Body of pancreas (tissue), 4 donors: ENCODE measurements around the gene SSR2. TPM values are rescaled to one million over a fixed set of nuclear protein-coding genes. Genes with fewer than 3 reads are reported as not detected.

ENCODE experiments used
- ATAC-seq: fragments of 150-250 bp; one replicate; pipeline ENCODE4 v1.9.1; 2016
- DNase-seq, 4 donors: peaks; one replicate each; pipeline ENCODE4 v3.0.0-alpha.2; 2019
- H3K27ac ChIP-seq, 4 donors: fragments of 200-600 bp; sonication (generic); 1 replicate in 3 of 4; 2 replicates in 1 of 4; pipeline versions ENCODE4 v1.5.1 to v1.6.1; 2016 to 2019; ENCODE audit warnings: mild to moderate bottlenecking in 1 of 4, mixed read lengths in 1 of 4, moderate library complexity in 1 of 4
- H3K27me3 ChIP-seq, 2 donors: fragments of 200-600 bp; sonication (generic); one replicate each; pipeline ENCODE4 v1.6.0; 2016; ENCODE audit warnings: mild to moderate bottlenecking in 1 of 2
- H3K36me3 ChIP-seq, 2 donors: fragments of 200-600 bp; sonication (generic); replicated peaks in 1 of 2; 2 replicates each; pipeline ENCODE4 v1.5.1; 2016; ENCODE audit warnings: low read depth in 2 of 2; ENCODE audit not compliant: insufficient read depth in 1 of 2
- H3K4me1 ChIP-seq: fragments of 200-600 bp; sonication (generic); one replicate; pipeline ENCODE4 v1.6.0; 2016
- H3K4me3 ChIP-seq, 2 donors: fragments of 200-600 bp; sonication (generic); 1 replicate in 1 of 2; 2 replicates in 1 of 2; pipeline ENCODE4 v1.5.1; 2016 to 2019
- H3K9me3 ChIP-seq, 3 donors: fragments of 200-600 bp; sonication (generic); 1 replicate in 2 of 3; 2 replicates in 1 of 3; pipeline ENCODE4 v1.5.1; 2016
- POLR2A ChIP-seq, 3 donors: fragments of 450-650 bp; IDR thresholded peaks; one replicate each; pipeline ENCODE4 v1.6.1; 2016; ENCODE audit warnings: antibody characterized with exemption in 3 of 3, mild to moderate bottlenecking in 2 of 3
- WGBS, 2 donors: methylation state at CpG; one replicate each; pipeline ENCODE4 v1.1.5; 2017; 5-methylcytosine and 5-hydroxymethylcytosine counted together
- intact Hi-C: fragments of 100-400 bp; cut with DNase I; formaldehyde crosslinking; loops from one replicate; pipeline ENCODE4 v1.15.1; 2023
- total RNA-seq, 2 donors: library from RNA; depleted of rRNA; stranded (reverse); fragments of >200 nt; gene quantifications; one replicate each; pipeline ENCODE4 v1.1.0, GENCODE V29; 2016
- TF ChIP-seq, protein P1 (sequence below), 7 experiments: fragments of 450-650 bp in 4 of 7; fragments of 200-600 bp in 3 of 7; sonication (generic) in 3 of 7; IDR thresholded peaks; one replicate each; pipeline ENCODE4 v1.5.1; 2016 to 2019; ENCODE audit warnings: antibody characterized with exemption in 7 of 7

SSR2 gene
- total RNA-seq, 2 donors from 2014 or later: 179 to 291 TPM

DNA sequence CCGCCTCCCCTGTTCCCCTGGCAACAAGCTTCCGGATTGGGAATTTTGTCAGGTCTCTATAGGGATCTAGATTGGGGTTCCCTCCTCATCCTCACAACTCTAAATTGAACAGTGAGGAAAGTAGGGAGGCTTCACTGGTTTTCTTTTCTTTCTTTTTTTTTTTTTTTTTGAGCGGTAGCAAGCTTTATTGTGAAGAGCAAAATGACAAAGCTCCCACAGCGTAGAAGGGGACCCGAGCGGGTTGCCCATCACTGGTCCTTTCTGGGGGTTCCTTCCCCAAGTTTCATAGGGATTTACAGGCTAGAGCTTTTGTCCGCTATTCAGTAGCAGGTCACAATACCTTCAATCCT, 52.7 kb downstream of the SSR2 start:
- ATAC-seq (no peak), DNase-seq (no peak)
- Histone ChIP-seq H3K9me3 (no peaks in the 10 kb centered on the region), H3K4me3 (no peak overlapping the region), H3K4me1 (peaks cover 5% of the 10 kb centered on the region), H3K27me3 (no peaks in the 10 kb centered on the region), H3K27ac (peak overlapping the region in 2 of 4 donors; percentile 16 to 46), H3K36me3 (peaks cover 6 to 7% of the 10 kb centered on the region in 2 donors)
- WGBS, 2 donors: 78 to 86% methylated on average over 7 of the region's 7 CpGs
- intact Hi-C loops: no loop called here
- TF ChIP-seq POLR2A (IDR thresholded peaks at IDR 0.05): no peak
- TF ChIP-seq, protein P1, sequence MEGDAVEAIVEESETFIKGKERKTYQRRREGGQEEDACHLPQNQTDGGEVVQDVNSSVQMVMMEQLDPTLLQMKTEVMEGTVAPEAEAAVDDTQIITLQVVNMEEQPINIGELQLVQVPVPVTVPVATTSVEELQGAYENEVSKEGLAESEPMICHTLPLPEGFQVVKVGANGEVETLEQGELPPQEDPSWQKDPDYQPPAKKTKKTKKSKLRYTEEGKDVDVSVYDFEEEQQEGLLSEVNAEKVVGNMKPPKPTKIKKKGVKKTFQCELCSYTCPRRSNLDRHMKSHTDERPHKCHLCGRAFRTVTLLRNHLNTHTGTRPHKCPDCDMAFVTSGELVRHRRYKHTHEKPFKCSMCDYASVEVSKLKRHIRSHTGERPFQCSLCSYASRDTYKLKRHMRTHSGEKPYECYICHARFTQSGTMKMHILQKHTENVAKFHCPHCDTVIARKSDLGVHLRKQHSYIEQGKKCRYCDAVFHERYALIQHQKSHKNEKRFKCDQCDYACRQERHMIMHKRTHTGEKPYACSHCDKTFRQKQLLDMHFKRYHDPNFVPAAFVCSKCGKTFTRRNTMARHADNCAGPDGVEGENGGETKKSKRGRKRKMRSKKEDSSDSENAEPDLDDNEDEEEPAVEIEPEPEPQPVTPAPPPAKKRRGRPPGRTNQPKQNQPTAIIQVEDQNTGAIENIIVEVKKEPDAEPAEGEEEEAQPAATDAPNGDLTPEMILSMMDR (IDR thresholded peaks at IDR 0.05): no peak

DNA sequence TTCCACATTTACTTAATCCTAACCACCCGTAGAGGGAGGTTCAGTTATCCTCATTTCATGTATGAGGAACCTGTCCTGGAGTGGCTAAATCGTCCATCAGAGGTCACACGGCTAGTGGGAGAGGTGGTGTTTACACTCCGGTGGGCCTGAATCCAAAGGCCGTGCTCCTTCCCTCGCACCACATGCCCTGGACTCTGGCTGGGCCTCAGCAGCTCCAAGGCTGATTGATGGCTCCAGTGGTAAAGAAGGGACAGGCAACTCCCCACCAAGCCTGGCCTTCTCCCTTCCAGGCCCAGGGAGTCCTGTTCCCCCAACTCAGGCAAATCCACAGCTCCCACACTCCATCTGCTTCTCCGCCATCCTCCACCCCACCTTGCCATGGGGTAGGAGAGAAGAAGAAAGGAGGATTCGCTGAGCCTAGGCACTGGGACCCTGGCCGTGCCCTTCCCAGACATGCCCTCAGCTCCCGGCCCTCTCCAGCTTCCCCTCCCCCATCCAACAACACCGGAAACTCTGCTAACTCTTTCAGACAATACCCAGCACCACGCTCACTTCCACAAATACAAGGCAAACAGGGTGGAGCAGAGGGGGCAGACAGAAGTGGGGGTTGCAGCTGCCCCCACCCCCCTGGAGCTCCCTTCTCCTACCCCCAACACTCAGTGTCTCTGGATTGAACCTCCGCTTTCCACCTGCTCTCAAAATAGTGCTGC, 53.3 kb downstream of the SSR2 start:
- H3K27ac ChIP-seq: peak overlapping the region in 2 of 4 donors; percentile 16 to 46
- ATAC-seq: no peak
- peaks cover 6 to 7% of the 10 kb centered on the region in 2 donors for H3K36me3 ChIP-seq
- 66 to 75% methylated on average over 13 of the region's 13 CpGs for WGBS, 2 donors
- TF ChIP-seq, protein P1 (IDR thresholded peaks at IDR 0.05): no peak
- intact Hi-C loops: no loop called here
- H3K4me3 ChIP-seq: no peak overlapping the region
- H3K4me1 ChIP-seq: peaks cover 5% of the 10 kb centered on the region
- no peak for DNase-seq
- H3K27me3 ChIP-seq: no peaks in the 10 kb centered on the region
- no peaks in the 10 kb centered on the region for H3K9me3 ChIP-seq

DNA sequence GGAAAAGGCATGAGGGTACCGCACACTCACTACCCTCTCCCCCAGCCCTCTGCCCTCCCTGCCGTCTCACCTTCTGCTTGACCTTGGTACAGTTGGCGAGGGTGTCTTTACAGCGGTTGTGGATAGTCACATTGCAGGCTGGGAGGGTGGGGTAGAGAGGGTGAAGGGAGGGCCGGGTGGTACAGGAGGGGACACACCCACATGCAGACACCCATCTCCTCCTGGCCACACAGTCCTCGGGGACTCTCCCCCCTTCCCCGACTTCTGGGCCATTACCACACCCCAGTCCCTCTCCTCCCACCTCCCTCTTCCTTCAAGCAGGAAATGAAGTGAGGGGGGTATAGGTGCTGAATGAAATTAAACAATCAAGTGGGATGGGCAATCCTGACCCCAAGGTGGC, 54.0 kb downstream of the SSR2 start:
- peaks cover 7 to 11% of the 10 kb centered on the region in 2 donors for H3K36me3 ChIP-seq

DNA sequence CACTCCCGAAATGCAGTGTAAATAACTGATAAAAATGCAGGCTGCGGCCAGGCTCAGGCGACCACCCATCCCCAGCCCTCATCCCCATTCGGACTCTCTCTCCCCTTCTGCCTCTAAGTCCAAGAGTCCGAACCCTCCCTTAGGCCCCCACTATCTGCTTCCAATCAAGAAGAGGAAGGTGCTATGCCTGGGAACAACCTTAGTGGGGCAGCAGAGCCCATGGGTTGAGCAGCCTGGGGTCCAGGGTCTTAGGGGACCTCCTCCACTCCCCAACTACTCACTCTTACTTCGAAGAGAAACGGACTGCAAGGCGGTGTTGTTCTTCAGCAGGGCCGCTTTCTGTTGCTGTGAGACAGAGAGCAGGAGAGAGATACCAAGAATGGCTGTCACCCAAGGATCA, 54.6 kb downstream of the SSR2 start:
- Histone ChIP-seq H3K4me3 (no peak overlapping the region), H3K4me1 (no peaks in the 10 kb centered on the region), H3K27me3 (no peaks in the 10 kb centered on the region), H3K27ac (no peak overlapping the region), H3K9me3 (no peaks in the 10 kb centered on the region), H3K36me3 (peaks cover 7 to 11% of the 10 kb centered on the region in 2 donors)
- intact Hi-C loops: no loop called here
- TF ChIP-seq POLR2A (IDR thresholded peaks at IDR 0.05): no peak
- TF ChIP-seq, protein P1 (IDR thresholded peaks at IDR 0.05): peak in 1 of 7 experiments; percentile 2
- WGBS, 2 donors: 76 to 83% methylated on average over 5 to 9 of the region's 9 CpGs
- DNase-seq (no peak), ATAC-seq (no peak)

More for the DNA sequence above, 54.0 kb downstream of the SSR2 start:
- Histone ChIP-seq H3K27me3 (no peaks in the 10 kb centered on the region), H3K4me1 (no peaks in the 10 kb centered on the region), H3K9me3 (no peaks in the 10 kb centered on the region), H3K4me3 (no peak overlapping the region), H3K27ac (no peak overlapping the region)
- DNase-seq: no peak
- intact Hi-C loops: no loop called here
- WGBS, 2 donors: 55 to 72% methylated on average over 7 of the region's 7 CpGs
- no peak for ATAC-seq
- TF ChIP-seq POLR2A (IDR thresholded peaks at IDR 0.05): no peak
- TF ChIP-seq, protein P1 (IDR thresholded peaks at IDR 0.05): no peak

DNA sequence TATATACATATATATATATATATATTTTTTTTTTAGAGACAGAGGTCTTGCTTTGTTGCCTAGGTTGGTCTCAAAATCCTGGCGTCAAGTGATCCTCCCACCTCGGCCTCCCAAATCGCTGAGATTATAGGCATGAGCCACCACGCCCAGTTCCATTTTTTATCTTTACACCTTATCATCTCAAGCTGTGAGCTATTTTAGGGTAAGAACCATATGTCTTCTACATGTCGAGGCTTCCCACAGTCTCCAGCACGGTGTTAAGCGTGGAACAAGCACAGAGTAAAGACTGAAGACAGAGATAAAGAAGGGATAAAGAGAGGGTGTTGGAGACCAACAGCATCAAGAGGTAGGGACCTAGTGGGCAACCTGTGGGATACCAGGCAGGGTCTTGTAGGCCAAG, 56.6 kb downstream of the SSR2 start:
- H3K27me3 ChIP-seq: no peaks in the 10 kb centered on the region
- no peak overlapping the region for H3K4me3 ChIP-seq
- no peaks in the 10 kb centered on the region for H3K4me1 ChIP-seq
- DNase-seq: no peak
- intact Hi-C loops: no loop called here
- H3K9me3 ChIP-seq: no peaks in the 10 kb centered on the region
- H3K27ac ChIP-seq: no peak overlapping the region
- no peak for TF ChIP-seq POLR2A (IDR thresholded peaks at IDR 0.05)
- TF ChIP-seq, protein P1 (IDR thresholded peaks at IDR 0.05): no peak
- peaks cover 7 to 11% of the 10 kb centered on the region in 2 donors for H3K36me3 ChIP-seq
- ATAC-seq: no peak
- WGBS, 2 donors: 78 to 86% methylated on average over 7 of the region's 7 CpGs
